HCT116 (cell line): ENCODE measurements around the gene ZNF154. TPM values are rescaled to one million over a fixed set of nuclear protein-coding genes. Genes with fewer than 3 reads are reported as not detected.

ENCODE experiments used
- total RNA-seq: library from RNA; stranded (reverse); gene quantifications from one replicate; pipeline ENCODE4 v1.2.1, GENCODE V29; 2021; ENCODE audit not compliant: unreplicated experiment

Gene ZNF154
- total RNA-seq, 1 experiment from 2014 or later: 0.10 TPM

Other genes with a start within 250 kb of the ZNF154 start
- gene ZNF772, start 231.6 kb downstream of the ZNF154 start, total RNA-seq: 0.37 TPM
- gene ZNF419, start 221.5 kb downstream of the ZNF154 start, total RNA-seq: 1.9 TPM
- 0.42 TPM for gene ZNF773, start 209.3 kb downstream of the ZNF154 start, total RNA-seq
- not detected for gene ZNF549, start 181.8 kb downstream of the ZNF154 start, total RNA-seq
- gene ZNF550, start 149.3 kb downstream of the ZNF154 start, total RNA-seq: 3.1 TPM
- gene ZNF416, start 130.3 kb downstream of the ZNF154 start, total RNA-seq: 4.0 TPM
- gene ZIK1, start 125.1 kb downstream of the ZNF154 start, total RNA-seq: not detected
- 3.8 TPM for gene ZNF530, start 109.3 kb downstream of the ZNF154 start, total RNA-seq
- gene ZNF134, start 95.0 kb downstream of the ZNF154 start, total RNA-seq: 8.4 TPM
- gene ZNF211, start 76.0 kb downstream of the ZNF154 start, total RNA-seq: 6.7 TPM
- gene ZSCAN4, start 40.3 kb downstream of the ZNF154 start, total RNA-seq: not detected
- 10.8 TPM for gene ZNF551, start 27.2 kb downstream of the ZNF154 start, total RNA-seq
- gene ZNF671, start 18.4 kb upstream of the ZNF154 start, total RNA-seq: not detected
- gene ZNF776, start 37.6 kb upstream of the ZNF154 start, total RNA-seq: 8.6 TPM
- 3.5 TPM for gene ZNF586, start 60.5 kb upstream of the ZNF154 start, total RNA-seq
- gene ZNF552, start 105.7 kb upstream of the ZNF154 start, total RNA-seq: 7.1 TPM
- 14.1 TPM for gene ZNF587B, start 121.1 kb upstream of the ZNF154 start, total RNA-seq
- 25.9 TPM for gene ZNF587, start 140.7 kb upstream of the ZNF154 start, total RNA-seq
- 2.5 TPM for gene ZNF814, start 179.8 kb upstream of the ZNF154 start, total RNA-seq
- gene ZNF417, start 207.4 kb upstream of the ZNF154 start, total RNA-seq: 6.8 TPM
- gene ZNF418, start 226.2 kb upstream of the ZNF154 start, total RNA-seq: not detected
- gene ZNF256, start 238.5 kb upstream of the ZNF154 start, total RNA-seq: not detected